OCI-LY7 (cell line): Measurements from ENCODE around the gene RHEX.

ENCODE experiments used
- CTCF ChIP-seq: fragments of 200-600 bp; sonication (generic); conservative IDR thresholded peaks from 2 replicates; pipeline ENCODE4 v1.5.1; 2014; ENCODE audit warnings: mild to moderate bottlenecking, antibody characterized with exemption, low read length, moderate library complexity, mixed read lengths
- EZH2phosphoT487 ChIP-seq: fragments of 200-600 bp; sonication (generic); IDR thresholded peaks from 2 replicates; pipeline ENCODE4 v1.6.1; 2018; ENCODE audit warnings: low read depth, borderline replicate concordance, mild to moderate bottlenecking, mixed run types, antibody characterized with exemption, low read length, moderate library complexity, mixed read lengths

- TF ChIP-seq CTCF (no peak), EZH2phosphoT487 (no peak)
Measured at GRCh38 chr1:206062464-206062863, 9.5 kb downstream of the RHEX start.
